ENCODE data around the gene CRHR1. TPM values are rescaled to one million over a fixed set of nuclear protein-coding genes. Genes with fewer than 3 reads are reported as not detected.

Gene CRHR1
- total and polyA plus RNA-seq, 10 of the 15 experiments (the other 5 are each of a cell fraction or from before 2014, with no cell fraction given): 0.08 TPM; not detected in 9

DNA sequence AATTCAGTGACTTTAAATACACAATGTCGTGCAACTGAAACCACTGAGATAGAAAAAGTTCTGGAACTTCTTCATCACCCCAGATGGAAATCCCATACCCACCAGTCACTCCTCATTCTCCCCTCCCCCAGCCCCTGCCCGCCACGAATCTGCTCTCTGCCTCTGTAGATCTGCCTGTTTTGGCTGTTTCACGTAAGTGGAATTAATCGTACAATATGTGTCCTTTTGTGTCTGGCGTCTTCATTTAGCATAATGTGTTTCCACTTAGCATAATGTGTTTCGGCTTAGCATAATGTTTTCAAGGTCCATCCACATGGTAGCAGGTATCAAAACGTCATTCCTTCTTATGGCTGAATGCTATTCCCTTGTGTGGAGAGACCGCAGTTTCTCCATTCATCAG is 57.1 kb downstream of the CRHR1 start:
- in situ Hi-C loops (cut with MboI): loop anchor here (25.0 kb wide), 1 partner anchor 429 kb away; no protein-coding TSS in a partner anchor
- H3K4me2 ChIP-seq (ENCODE audit: control insufficient read depth, insufficient read depth): no peak overlapping the region
- no peak overlapping the region for H2AFZ ChIP-seq (ENCODE audit: control insufficient read depth, low read depth, low read length)
- TF ChIP-seq, protein P1, sequence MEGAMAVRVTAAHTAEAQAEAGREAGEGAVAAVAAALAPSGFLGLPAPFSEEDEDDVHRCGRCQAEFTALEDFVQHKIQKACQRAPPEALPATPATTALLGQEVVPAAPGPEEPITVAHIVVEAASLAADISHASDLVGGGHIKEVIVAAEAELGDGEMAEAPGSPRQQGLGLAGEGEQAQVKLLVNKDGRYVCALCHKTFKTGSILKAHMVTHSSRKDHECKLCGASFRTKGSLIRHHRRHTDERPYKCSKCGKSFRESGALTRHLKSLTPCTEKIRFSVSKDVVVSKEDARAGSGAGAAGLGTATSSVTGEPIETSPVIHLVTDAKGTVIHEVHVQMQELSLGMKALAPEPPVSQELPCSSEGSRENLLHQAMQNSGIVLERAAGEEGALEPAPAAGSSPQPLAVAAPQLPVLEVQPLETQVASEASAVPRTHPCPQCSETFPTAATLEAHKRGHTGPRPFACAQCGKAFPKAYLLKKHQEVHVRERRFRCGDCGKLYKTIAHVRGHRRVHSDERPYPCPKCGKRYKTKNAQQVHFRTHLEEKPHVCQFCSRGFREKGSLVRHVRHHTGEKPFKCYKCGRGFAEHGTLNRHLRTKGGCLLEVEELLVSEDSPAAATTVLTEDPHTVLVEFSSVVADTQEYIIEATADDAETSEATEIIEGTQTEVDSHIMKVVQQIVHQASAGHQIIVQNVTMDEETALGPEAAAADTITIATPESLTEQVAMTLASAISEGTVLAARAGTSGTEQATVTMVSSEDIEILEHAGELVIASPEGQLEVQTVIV (IDR thresholded peaks at IDR 0.05; ENCODE audit: borderline replicate concordance, partially characterized antibody): no peak
- TF ChIP-seq GATAD2B (conservative IDR thresholded peaks at IDR 0.05; ENCODE audit: low read depth) (no peak), MYC (IDR thresholded peaks at IDR 0.05; ENCODE audit: insufficient read depth, insufficient read length, insufficient replicate concordance, low read length, severe bottlenecking) (no peak), SPI1 (IDR thresholded peaks at IDR 0.05; ENCODE audit: borderline replicate concordance, insufficient read depth, low read depth, low read length) (no peak), ZZZ3 (IDR thresholded peaks at IDR 0.05; ENCODE audit: control insufficient read depth, insufficient read length, low read depth) (no peak), PAX5 (IDR thresholded peaks at IDR 0.05; ENCODE audit: borderline replicate concordance, low read depth, low read length) (no peak), ZNF274 (IDR thresholded peaks at IDR 0.05; ENCODE audit: insufficient read depth, insufficient read length) (no peak), MEF2A (IDR thresholded peaks at IDR 0.05; ENCODE audit: insufficient read depth, low read depth, low read length) (no peak)
- TF ChIP-seq, protein P2, sequence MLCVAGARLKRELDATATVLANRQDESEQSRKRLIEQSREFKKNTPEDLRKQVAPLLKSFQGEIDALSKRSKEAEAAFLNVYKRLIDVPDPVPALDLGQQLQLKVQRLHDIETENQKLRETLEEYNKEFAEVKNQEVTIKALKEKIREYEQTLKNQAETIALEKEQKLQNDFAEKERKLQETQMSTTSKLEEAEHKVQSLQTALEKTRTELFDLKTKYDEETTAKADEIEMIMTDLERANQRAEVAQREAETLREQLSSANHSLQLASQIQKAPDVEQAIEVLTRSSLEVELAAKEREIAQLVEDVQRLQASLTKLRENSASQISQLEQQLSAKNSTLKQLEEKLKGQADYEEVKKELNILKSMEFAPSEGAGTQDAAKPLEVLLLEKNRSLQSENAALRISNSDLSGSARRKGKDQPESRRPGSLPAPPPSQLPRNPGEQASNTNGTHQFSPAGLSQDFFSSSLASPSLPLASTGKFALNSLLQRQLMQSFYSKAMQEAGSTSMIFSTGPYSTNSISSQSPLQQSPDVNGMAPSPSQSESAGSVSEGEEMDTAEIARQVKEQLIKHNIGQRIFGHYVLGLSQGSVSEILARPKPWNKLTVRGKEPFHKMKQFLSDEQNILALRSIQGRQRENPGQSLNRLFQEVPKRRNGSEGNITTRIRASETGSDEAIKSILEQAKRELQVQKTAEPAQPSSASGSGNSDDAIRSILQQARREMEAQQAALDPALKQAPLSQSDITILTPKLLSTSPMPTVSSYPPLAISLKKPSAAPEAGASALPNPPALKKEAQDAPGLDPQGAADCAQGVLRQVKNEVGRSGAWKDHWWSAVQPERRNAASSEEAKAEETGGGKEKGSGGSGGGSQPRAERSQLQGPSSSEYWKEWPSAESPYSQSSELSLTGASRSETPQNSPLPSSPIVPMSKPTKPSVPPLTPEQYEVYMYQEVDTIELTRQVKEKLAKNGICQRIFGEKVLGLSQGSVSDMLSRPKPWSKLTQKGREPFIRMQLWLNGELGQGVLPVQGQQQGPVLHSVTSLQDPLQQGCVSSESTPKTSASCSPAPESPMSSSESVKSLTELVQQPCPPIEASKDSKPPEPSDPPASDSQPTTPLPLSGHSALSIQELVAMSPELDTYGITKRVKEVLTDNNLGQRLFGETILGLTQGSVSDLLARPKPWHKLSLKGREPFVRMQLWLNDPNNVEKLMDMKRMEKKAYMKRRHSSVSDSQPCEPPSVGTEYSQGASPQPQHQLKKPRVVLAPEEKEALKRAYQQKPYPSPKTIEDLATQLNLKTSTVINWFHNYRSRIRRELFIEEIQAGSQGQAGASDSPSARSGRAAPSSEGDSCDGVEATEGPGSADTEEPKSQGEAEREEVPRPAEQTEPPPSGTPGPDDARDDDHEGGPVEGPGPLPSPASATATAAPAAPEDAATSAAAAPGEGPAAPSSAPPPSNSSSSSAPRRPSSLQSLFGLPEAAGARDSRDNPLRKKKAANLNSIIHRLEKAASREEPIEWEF (IDR thresholded peaks at IDR 0.05; ENCODE audit: insufficient replicate concordance, low read depth, low read length): no peak
- TF ChIP-seq, protein P3, sequence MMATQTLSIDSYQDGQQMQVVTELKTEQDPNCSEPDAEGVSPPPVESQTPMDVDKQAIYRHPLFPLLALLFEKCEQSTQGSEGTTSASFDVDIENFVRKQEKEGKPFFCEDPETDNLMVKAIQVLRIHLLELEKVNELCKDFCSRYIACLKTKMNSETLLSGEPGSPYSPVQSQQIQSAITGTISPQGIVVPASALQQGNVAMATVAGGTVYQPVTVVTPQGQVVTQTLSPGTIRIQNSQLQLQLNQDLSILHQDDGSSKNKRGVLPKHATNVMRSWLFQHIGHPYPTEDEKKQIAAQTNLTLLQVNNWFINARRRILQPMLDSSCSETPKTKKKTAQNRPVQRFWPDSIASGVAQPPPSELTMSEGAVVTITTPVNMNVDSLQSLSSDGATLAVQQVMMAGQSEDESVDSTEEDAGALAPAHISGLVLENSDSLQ (IDR thresholded peaks at IDR 0.05): no peak
- TF ChIP-seq, protein P4, sequence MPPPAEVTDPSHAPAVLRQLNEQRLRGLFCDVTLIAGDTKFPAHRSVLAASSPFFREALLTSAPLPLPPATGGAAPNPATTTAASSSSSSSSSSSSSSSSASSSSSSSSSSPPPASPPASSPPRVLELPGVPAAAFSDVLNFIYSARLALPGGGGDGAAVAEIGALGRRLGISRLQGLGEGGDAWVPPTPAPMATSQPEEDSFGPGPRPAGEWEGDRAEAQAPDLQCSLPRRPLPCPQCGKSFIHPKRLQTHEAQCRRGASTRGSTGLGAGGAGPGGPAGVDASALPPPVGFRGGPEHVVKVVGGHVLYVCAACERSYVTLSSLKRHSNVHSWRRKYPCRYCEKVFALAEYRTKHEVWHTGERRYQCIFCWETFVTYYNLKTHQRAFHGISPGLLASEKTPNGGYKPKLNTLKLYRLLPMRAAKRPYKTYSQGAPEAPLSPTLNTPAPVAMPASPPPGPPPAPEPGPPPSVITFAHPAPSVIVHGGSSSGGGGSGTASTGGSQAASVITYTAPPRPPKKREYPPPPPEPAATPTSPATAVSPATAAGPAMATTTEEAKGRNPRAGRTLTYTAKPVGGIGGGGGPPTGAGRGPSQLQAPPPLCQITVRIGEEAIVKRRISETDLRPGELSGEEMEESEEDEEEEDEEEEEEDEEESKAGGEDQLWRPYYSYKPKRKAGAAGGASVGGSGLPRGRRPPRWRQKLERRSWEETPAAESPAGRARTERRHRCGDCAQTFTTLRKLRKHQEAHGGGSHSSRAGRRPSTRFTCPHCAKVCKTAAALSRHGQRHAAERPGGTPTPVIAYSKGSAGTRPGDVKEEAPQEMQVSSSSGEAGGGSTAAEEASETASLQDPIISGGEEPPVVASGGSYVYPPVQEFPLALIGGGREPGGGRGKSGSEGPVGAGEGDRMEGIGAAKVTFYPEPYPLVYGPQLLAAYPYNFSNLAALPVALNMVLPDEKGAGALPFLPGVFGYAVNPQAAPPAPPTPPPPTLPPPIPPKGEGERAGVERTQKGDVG (CRISPR knock-in tag; IDR thresholded peaks at IDR 0.05): no peak
- H3K27ac ChIP-seq (ENCODE audit: control insufficient read depth, insufficient read depth): no peak overlapping the region
- ChIA-PET POLR2A (no interaction called here), CTCF (interaction anchor here (0.7 to 1.5 kb wide), 2 partner anchors 10 to 11 kb away, joined by 3 to 5 read pairs; no protein-coding TSS in a partner anchor), SMC1A (ENCODE audit: uncharacterized antibody, unreplicated experiment) (no interaction called here), RAD21 (ENCODE audit: unreplicated experiment) (no interaction called here)
- no peak overlapping the region for H3K9ac ChIP-seq (ENCODE audit: control insufficient read depth, insufficient read depth, low read length)
- H3K79me2 ChIP-seq (ENCODE audit: control insufficient read depth, insufficient read depth, low read length): no peaks in the 10 kb centered on the region
- H3K9me3 ChIP-seq (replicated peaks; ENCODE audit: control insufficient read depth, insufficient read depth, low read length): no peaks in the 10 kb centered on the region
- no peak for FAIRE-seq
- 31% methylated on average over 9 of the region's 9 CpGs for WGBS (ENCODE audit: insufficient coverage, insufficient replicate concordance, low lambda C conversion rate, missing lambda C conversion rate)
- no peaks in the 10 kb centered on the region; a peak in 2 of 4 replicates for H3K27me3 ChIP-seq (replicated peaks in 1 of 2; ENCODE audit: control insufficient read depth in 2 of 2, insufficient read depth in 2 of 2, low read length in 1 of 2)
- no peak for ATAC-seq
- H3K36me3 ChIP-seq (ENCODE audit: control insufficient read depth in 2 of 2, insufficient read depth in 2 of 2, low read length in 1 of 2): no peaks in the 10 kb centered on the region
- BruUV-seq (replicated peaks): no TSS peak
- no peaks in the 10 kb centered on the region for H3K4me1 ChIP-seq (ENCODE audit: control insufficient read depth, insufficient read depth, low read length)
- intact Hi-C loops (cut with micrococcal nuclease; ENCODE audit: unreplicated experiment): no loop called here
- no peak overlapping the region for H3K4me3 ChIP-seq
- no peaks in the 10 kb centered on the region for H4K20me1 ChIP-seq (ENCODE audit: control insufficient read depth, insufficient read depth)
- DNase-seq (ENCODE audit: low read depth, low spot score): no peak

Data from GM12878 (cell line).